Body of pancreas (tissue), 4 donors: ENCODE measurements around the gene ZNF579.

Source experiments
- CTCF ChIP-seq, 7 experiments: fragments of 450-650 bp in 4 of 7; fragments of 200-600 bp in 3 of 7; sonication (generic) in 3 of 7; IDR thresholded peaks; one replicate each; pipeline ENCODE4 v1.5.1; 2016 to 2019; ENCODE audit warnings: antibody characterized with exemption in 7 of 7
- POLR2A ChIP-seq, 3 donors: fragments of 450-650 bp; IDR thresholded peaks; one replicate each; pipeline ENCODE4 v1.6.1; 2016; ENCODE audit warnings: antibody characterized with exemption in 3 of 3, mild to moderate bottlenecking in 2 of 3

GRCh38 chr19:55579766-55580621 lies 654 bp downstream of the ZNF579 start:
- TF ChIP-seq CTCF (IDR thresholded peaks at IDR 0.05) (no peak), POLR2A (IDR thresholded peaks at IDR 0.05) (no peak)
